BE2C (cell line): ENCODE measurements around the gene RPL35A.

Experiments
- DNase-seq: peaks from one replicate; pipeline ENCODE4 v3.0.0-alpha.2; 2020
- H3K27me3 ChIP-seq: fragments of 250-450 bp; sonication (Bioruptor Pico); 2 replicates; pipeline ENCODE4 v1.5.1; 2020; ENCODE audit warnings: mild to moderate bottlenecking
- H3K36me3 ChIP-seq: fragments of 250-450 bp; sonication (Bioruptor Pico); 2 replicates; pipeline ENCODE4 v1.5.1; 2020; ENCODE audit warnings: mild to moderate bottlenecking
- H3K4me1 ChIP-seq: fragments of 250-450 bp; sonication (Bioruptor Pico); 2 replicates; pipeline ENCODE4 v1.5.1; 2020
- H3K4me3 ChIP-seq: 2 replicates; pipeline ENCODE4 v1.5.1; 2011; ENCODE audit warnings: low read depth, low read length
- H3K9me3 ChIP-seq: fragments of 250-450 bp; sonication (Bioruptor Pico); 2 replicates; pipeline ENCODE4 v1.5.1; 2020
- CTCF ChIP-seq: IDR thresholded peaks from 2 replicates; pipeline ENCODE4 v1.5.1; 2012; ENCODE audit warnings: mild to moderate bottlenecking, low read depth, low read length

RPL35A gene

GRCh38 chr3:197936819-197937384 is 13.1 kb upstream of the RPL35A start:
- Histone ChIP-seq H3K36me3 (no peaks in the 10 kb centered on the region), H3K9me3 (no peaks in the 10 kb centered on the region), H3K4me1 (no peaks in the 10 kb centered on the region), H3K4me3 (no peak overlapping the region), H3K27me3 (no peaks in the 10 kb centered on the region)
- TF ChIP-seq CTCF = no peak
- DNase-seq = no peak

- H3K27me3 ChIP-seq = no peaks in the 10 kb centered on the region
- no peaks in the 10 kb centered on the region for H3K9me3 ChIP-seq
- no peaks in the 10 kb centered on the region for H3K4me1 ChIP-seq
- no peak for TF ChIP-seq CTCF
- H3K36me3 ChIP-seq = no peaks in the 10 kb centered on the region
- H3K4me3 ChIP-seq = no peak overlapping the region
- no peak for DNase-seq
Observed at GRCh38 chr3:197940745-197941384, 9.1 kb upstream of the RPL35A start.

- Histone ChIP-seq H3K9me3 (no peaks in the 10 kb centered on the region), H3K4me3 (no peak overlapping the region)
- DNase-seq = peak; percentile 30
Observed at GRCh38 chr3:197942956-197943556, 6.9 kb upstream of the RPL35A start.

GRCh38 chr3:197949191-197949777 is 706 bp upstream of the RPL35A start:
- Histone ChIP-seq H3K9me3 (no peaks in the 10 kb centered on the region), H3K4me3 (peak overlapping the region; percentile 79), H3K27me3 (peaks cover 6% of the 10 kb centered on the region), H3K36me3 (peaks cover 39% of the 10 kb centered on the region), H3K4me1 (no peaks in the 10 kb centered on the region; the same call in 1 of the 2 replicates)
- TF ChIP-seq CTCF = no peak
- DNase-seq = no peak

More at GRCh38 chr3:197942956-197943556, 6.9 kb upstream of the RPL35A start:
- Histone ChIP-seq H3K36me3 (no peaks in the 10 kb centered on the region), H3K4me1 (no peaks in the 10 kb centered on the region), H3K27me3 (peaks cover 6% of the 10 kb centered on the region)
- peak; percentile 85 for TF ChIP-seq CTCF

- Histone ChIP-seq H3K9me3 (no peaks in the 10 kb centered on the region), H3K4me1 (no peaks in the 10 kb centered on the region; the same call in 1 of the 2 replicates), H3K4me3 (peak overlapping the region; percentile 79), H3K27me3 (peaks cover 6% of the 10 kb centered on the region), H3K36me3 (peaks cover 52% of the 10 kb centered on the region)
- DNase-seq = no peak
- no peak for TF ChIP-seq CTCF
Observed at GRCh38 chr3:197950677-197951061, 679 bp downstream of the RPL35A start.
